HL-60 (cell line): Measurements from ENCODE around the gene DNAH14.
"Not testable (repeated sequence)": the region's sequence is repeated elsewhere in the genome, so short reads cannot be mapped to it uniquely, and the experiment has no call there.

Experiments used
- DNase-seq, 2 experiments: peaks; one replicate each; pipeline ENCODE4 v3.0.0-alpha.2; 2010 to 2020; ENCODE audit warnings: low read depth in 1 of 2, low spot score in 1 of 2
- H3K27ac ChIP-seq: fragments of 250-450 bp; sonication (Bioruptor Pico); replicated peaks from 2 replicates; pipeline ENCODE4 v1.5.1; 2020; ENCODE audit warnings: mild to moderate bottlenecking, moderate library complexity
- H3K27me3 ChIP-seq: fragments of 250-450 bp; sonication (Bioruptor Pico); 2 replicates; pipeline ENCODE4 v1.5.1; 2021; ENCODE audit warnings: mild to moderate bottlenecking, moderate library complexity; ENCODE audit not compliant: insufficient read depth, poor library complexity, severe bottlenecking
- H3K4me3 ChIP-seq: replicated peaks from 2 replicates; pipeline ENCODE4 v1.5.1; 2011; ENCODE audit warnings: mild to moderate bottlenecking, control low read depth, low read length; ENCODE audit not compliant: insufficient read depth
- GABPA ChIP-seq: IDR thresholded peaks from 2 replicates; pipeline ENCODE4 v1.6.1; 2012; ENCODE audit warnings: low read depth
- POLR2AphosphoS5 ChIP-seq: IDR thresholded peaks from 2 replicates; pipeline ENCODE4 v1.6.1; 2012; ENCODE audit warnings: low read depth
- SPI1 ChIP-seq: IDR thresholded peaks from 2 replicates; pipeline ENCODE4 v1.6.1; 2012; ENCODE audit warnings: low read depth, mild to moderate bottlenecking, borderline replicate concordance
- TF ChIP-seq, protein P1 (sequence below): IDR thresholded peaks from 2 replicates; pipeline ENCODE4 v1.6.1; 2012; ENCODE audit warnings: low read depth; ENCODE audit not compliant: insufficient replicate concordance
- TF ChIP-seq, protein P2 (sequence below): IDR thresholded peaks from one replicate; pipeline ENCODE4 v1.5.1; 2011; ENCODE audit warnings: low read length, control low read depth, inconsistent platforms; ENCODE audit not compliant: insufficient read depth

Gene DNAH14

DNA sequence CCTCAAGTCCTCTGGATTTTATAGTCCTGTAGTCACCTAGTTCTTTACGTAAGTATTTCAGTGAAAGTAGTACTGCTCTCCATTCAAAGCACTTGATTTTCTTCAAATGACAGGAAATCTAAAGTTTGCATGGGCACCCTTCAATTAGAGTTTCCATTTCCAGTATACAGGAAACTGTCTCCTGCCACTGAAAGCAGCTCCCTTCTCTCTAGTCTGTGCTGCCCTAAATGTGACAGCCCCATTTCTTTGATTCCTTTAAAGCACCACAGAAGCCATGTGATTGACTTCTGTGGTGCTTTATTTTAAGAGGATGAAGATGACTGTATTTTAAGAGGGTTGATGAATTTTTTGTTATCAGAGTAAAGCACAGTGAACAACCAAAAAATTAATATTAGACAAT is 226.1 kb downstream of the DNAH14 start:
- Histone ChIP-seq H3K4me3 (no peak overlapping the region), H3K27me3 (no peaks in the 10 kb centered on the region), H3K27ac (no peak overlapping the region)
- DNase-seq = no peak
- TF ChIP-seq GABPA = no peak
- TF ChIP-seq, protein P1, sequence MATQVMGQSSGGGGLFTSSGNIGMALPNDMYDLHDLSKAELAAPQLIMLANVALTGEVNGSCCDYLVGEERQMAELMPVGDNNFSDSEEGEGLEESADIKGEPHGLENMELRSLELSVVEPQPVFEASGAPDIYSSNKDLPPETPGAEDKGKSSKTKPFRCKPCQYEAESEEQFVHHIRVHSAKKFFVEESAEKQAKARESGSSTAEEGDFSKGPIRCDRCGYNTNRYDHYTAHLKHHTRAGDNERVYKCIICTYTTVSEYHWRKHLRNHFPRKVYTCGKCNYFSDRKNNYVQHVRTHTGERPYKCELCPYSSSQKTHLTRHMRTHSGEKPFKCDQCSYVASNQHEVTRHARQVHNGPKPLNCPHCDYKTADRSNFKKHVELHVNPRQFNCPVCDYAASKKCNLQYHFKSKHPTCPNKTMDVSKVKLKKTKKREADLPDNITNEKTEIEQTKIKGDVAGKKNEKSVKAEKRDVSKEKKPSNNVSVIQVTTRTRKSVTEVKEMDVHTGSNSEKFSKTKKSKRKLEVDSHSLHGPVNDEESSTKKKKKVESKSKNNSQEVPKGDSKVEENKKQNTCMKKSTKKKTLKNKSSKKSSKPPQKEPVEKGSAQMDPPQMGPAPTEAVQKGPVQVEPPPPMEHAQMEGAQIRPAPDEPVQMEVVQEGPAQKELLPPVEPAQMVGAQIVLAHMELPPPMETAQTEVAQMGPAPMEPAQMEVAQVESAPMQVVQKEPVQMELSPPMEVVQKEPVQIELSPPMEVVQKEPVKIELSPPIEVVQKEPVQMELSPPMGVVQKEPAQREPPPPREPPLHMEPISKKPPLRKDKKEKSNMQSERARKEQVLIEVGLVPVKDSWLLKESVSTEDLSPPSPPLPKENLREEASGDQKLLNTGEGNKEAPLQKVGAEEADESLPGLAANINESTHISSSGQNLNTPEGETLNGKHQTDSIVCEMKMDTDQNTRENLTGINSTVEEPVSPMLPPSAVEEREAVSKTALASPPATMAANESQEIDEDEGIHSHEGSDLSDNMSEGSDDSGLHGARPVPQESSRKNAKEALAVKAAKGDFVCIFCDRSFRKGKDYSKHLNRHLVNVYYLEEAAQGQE = no peak
- TF ChIP-seq POLR2AphosphoS5 = no peak
- TF ChIP-seq, protein P2, sequence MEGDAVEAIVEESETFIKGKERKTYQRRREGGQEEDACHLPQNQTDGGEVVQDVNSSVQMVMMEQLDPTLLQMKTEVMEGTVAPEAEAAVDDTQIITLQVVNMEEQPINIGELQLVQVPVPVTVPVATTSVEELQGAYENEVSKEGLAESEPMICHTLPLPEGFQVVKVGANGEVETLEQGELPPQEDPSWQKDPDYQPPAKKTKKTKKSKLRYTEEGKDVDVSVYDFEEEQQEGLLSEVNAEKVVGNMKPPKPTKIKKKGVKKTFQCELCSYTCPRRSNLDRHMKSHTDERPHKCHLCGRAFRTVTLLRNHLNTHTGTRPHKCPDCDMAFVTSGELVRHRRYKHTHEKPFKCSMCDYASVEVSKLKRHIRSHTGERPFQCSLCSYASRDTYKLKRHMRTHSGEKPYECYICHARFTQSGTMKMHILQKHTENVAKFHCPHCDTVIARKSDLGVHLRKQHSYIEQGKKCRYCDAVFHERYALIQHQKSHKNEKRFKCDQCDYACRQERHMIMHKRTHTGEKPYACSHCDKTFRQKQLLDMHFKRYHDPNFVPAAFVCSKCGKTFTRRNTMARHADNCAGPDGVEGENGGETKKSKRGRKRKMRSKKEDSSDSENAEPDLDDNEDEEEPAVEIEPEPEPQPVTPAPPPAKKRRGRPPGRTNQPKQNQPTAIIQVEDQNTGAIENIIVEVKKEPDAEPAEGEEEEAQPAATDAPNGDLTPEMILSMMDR = no peak
- TF ChIP-seq SPI1 = no peak

DNA sequence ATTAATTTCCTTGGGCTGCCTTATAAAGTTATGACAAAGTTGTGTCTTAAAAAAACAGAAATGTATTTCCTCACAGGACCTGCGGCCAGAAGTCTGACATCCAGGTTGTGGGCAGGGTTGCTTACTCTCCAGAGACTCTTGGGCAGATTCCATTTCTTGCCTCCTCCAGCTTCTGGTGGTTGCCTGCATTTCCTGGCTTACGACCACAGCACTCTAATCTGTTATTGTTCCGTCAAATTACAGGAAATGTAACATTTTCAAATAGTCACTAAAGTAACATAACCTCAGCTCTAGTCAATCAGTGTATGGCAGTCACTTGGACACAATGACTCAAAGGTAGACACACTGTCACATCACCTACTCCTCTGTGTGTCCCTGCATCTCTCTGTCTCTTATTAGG is 226.8 kb downstream of the DNAH14 start:
- Histone ChIP-seq H3K27ac (no peak overlapping the region), H3K4me3 (no peak overlapping the region), H3K27me3 (no peaks in the 10 kb centered on the region)
- TF ChIP-seq POLR2AphosphoS5 = peak; percentile 91
- TF ChIP-seq, protein P1 = no peak
- peak in 1 of 2 experiments; percentile 66 for DNase-seq

DNA sequence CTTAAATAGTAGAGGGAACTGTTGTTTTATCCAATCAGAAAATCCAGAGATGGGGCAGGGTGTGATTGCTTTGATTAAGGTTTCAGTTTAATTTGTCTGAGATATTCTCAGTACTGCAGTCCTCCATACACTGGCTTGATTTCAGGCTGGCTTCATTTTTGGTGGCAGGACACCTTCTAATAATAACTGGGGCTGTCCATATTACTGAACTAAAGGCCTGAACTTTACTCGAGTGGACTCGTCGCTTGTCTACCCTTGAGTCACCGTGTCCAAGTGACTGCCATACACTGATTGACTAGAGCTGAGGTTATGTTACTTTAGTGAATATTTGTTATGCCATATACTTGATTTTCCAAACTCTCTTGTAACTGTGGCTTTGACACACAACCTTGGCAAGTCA is 228.8 kb downstream of the DNAH14 start:
- TF ChIP-seq SPI1 (no peak), POLR2AphosphoS5 (no peak)
- H3K27ac ChIP-seq = no peak overlapping the region
- no peak for DNase-seq
- no peaks in the 10 kb centered on the region for H3K27me3 ChIP-seq
- H3K4me3 ChIP-seq = no peak overlapping the region

DNA sequence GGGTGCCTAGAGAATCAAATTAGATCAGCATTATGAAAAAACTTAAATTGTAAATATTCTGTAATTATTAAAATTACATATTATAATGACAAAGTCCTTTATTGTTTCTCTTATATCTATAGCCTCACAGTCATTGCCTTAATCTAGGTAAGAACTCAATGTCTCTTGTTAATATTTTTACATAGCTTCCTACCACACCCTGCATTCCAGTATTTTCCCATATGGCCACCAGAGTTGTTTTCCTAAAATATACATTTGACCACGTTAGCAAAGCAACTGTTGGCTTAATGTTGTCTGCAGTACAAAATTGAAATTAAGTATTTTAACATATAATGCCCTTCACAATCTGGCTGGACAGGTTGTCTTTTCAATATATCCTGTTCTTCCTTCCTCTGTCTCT is 230.3 kb downstream of the DNAH14 start:
- no peak for DNase-seq
- H3K27ac ChIP-seq = no peak overlapping the region
- no peak for TF ChIP-seq SPI1
- TF ChIP-seq, protein P2 = no peak
- TF ChIP-seq POLR2AphosphoS5 = no peak
- TF ChIP-seq GABPA = no peak
- TF ChIP-seq, protein P1 = no peak
- H3K4me3 ChIP-seq = no peak overlapping the region
- H3K27me3 ChIP-seq = no peaks in the 10 kb centered on the region

DNA sequence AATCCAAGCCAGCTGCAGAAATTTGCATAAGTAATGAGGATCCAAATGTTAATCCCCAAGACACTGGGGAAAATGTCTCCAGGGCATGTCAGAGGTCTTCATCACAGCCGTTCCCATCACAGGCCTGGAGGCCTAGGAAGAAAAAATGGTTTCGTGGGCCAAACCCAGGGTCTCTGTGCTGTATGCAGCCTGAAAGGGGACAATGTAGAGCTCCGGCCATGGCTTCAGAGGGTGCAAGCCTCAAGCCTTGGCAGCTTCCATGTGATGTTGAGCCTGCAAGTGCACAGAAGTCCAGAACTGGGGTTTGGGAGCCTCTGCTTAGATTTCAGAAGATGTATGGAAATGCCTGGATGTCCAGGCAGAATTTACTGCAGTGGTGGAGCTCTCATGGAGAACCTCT is 247.9 kb downstream of the DNAH14 start:
- not testable (repeated sequence) for H3K27me3 ChIP-seq, H3K4me3 ChIP-seq, DNase-seq, H3K27ac ChIP-seq
